GM12801 (cell line): Measurements from ENCODE around the gene PCNX3.

Experiments used
- TF ChIP-seq, protein P1 (sequence below): IDR thresholded peaks from one replicate; pipeline ENCODE4 v1.5.1; 2011; ENCODE audit warnings: control low read depth; ENCODE audit not compliant: insufficient read length; ENCODE audit errors: extremely low read depth

Gene PCNX3

DNA sequence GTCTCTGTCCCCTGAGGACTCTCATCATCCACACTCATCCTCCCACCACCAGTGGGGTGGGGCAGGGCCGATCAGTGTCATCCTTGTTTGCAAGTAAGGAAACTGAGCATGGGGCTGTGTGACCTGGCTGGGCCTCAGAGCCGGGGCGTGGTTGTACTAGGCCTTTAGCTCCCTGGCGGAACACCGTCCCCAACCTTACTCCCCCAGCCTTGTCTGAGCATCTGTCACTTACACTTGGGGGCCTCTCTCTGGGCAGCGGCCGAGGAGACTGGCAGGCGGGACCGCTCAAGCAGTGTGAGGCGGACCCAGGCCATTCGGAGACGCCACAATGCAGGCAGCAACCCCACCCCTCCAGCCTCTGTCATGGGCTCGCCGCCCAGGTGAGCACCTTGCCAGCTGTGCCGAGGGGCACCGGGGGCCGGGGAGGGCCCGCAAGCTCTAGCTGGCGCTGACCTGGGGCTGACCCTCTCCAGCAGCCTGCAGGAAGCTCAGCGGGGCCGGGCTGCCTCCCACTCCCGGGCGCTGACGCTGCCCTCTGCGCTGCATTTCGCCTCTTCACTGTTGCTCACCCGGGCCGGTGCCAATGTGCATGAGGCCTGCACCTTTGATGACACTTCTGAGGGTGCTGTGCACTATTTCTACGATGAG, 3.8 kb downstream of the PCNX3 start:
- TF ChIP-seq, protein P1, sequence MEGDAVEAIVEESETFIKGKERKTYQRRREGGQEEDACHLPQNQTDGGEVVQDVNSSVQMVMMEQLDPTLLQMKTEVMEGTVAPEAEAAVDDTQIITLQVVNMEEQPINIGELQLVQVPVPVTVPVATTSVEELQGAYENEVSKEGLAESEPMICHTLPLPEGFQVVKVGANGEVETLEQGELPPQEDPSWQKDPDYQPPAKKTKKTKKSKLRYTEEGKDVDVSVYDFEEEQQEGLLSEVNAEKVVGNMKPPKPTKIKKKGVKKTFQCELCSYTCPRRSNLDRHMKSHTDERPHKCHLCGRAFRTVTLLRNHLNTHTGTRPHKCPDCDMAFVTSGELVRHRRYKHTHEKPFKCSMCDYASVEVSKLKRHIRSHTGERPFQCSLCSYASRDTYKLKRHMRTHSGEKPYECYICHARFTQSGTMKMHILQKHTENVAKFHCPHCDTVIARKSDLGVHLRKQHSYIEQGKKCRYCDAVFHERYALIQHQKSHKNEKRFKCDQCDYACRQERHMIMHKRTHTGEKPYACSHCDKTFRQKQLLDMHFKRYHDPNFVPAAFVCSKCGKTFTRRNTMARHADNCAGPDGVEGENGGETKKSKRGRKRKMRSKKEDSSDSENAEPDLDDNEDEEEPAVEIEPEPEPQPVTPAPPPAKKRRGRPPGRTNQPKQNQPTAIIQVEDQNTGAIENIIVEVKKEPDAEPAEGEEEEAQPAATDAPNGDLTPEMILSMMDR: no peak

DNA sequence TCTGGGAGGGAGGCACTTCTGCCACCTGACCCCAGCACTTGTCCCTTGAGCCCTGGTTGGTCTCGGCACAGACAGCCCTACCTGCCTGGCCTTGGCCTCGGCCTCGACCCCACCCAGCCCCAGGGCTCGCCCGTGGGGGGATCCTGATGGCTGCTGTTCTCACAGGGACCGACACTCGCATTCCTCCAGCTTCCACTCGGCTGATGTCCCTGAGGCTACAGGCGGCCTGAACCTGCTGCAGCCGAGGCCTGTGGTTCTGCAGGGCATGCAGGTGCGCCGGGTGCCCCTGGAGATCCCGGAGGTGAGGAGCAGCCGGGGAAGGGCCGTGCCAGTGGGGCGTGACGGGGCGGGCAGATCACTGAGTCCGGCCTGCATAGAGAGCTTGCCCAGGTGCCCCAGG, 5.1 kb downstream of the PCNX3 start:
- TF ChIP-seq, protein P1: no peak

DNA sequence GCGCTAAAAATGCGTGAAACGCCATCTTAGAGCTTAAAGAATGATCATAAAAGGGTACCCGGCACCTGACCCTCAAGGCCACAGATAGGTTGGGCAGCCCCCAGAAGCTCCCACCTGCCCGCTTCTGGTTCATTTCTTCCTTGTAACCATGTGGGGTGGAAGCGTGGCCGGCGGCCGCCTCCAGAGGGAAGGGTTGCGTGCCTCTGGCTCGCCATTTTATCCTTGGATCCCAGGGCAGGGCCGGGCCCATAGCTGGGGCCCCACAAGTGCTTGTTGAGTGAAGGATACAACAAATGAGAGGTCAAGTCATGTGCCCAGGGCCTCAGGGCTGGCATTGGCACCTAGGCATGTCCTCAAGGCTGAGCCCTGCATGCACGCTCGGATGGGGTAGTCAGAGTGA, 5.9 kb downstream of the PCNX3 start:
- TF ChIP-seq, protein P1: no peak

DNA sequence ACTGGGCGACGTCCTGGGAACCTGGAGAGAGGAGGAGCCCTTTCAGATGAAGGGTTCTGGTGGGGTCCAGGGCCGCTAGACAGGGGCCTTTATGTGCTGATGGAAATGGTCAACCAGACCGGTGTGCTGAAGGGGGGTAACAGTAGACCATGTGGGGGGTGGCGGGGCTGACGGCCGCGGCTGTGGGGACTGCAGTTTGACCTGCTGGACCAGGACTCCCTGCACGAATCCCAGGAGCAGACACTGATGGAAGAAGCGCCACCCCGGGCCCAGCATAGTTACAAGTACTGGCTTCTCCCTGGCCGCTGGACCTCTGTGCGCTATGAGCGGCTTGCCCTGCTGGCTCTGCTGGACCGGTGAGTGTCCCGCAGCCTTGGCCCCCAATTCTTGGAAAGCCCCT, 6.4 kb downstream of the PCNX3 start:
- TF ChIP-seq, protein P1: no peak

DNA sequence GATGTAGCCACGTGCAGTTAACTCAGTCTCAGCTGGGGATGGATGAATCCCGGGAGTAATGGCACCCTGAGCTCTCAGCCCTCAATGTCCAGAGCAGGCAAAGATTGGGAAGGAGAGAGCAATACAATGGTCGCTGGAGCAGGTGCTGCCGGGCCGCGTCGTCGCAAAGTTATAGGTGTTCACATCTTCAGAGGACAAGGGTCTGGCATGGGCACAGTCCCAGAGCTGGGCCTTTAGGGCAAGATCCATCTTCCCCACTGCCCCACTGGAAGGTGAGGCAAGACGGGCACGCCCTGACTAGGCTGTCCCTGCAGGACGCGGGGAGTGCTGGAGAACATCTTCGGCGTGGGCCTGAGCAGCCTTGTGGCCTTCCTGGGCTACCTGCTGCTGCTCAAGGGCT, 7.6 kb downstream of the PCNX3 start:
- TF ChIP-seq, protein P1: no peak

DNA sequence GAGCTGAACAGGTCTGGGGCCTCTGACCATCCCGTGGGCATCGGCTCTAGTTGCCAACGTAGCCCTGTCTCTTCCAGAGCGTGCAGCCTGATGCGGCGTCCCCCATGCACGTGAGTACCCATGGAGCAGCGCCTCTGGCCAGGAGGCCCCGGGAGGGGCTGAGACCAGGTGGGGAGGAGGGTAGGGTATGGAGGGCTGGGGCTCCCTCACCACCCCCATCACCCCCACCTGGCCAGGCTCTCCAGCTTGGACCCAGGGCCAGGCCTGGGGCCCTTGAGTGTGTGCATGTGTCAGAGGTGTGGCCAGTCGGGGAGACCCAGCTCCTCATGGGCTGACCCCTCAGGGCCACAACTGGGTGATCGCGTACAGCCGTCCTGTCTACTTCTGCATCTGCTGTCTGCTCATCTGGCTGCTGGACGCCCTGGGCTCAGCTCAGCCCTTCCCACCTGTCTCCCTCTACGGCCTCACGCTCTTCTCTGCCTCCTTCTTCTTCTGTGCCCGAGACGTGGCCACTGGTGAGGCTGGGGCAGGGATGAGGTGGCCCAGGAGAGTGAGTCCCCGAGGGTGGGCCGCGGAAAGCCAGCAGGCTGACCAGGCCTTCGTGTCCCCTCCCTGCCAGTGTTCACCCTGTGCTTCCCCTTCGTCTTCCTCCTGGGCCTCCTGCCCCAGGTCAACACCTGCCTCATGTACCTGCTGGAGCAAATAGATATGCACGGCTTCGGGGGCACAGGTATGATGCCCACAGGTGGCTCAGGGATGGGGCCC, 8.5 kb downstream of the PCNX3 start:
- TF ChIP-seq, protein P1: no peak

DNA sequence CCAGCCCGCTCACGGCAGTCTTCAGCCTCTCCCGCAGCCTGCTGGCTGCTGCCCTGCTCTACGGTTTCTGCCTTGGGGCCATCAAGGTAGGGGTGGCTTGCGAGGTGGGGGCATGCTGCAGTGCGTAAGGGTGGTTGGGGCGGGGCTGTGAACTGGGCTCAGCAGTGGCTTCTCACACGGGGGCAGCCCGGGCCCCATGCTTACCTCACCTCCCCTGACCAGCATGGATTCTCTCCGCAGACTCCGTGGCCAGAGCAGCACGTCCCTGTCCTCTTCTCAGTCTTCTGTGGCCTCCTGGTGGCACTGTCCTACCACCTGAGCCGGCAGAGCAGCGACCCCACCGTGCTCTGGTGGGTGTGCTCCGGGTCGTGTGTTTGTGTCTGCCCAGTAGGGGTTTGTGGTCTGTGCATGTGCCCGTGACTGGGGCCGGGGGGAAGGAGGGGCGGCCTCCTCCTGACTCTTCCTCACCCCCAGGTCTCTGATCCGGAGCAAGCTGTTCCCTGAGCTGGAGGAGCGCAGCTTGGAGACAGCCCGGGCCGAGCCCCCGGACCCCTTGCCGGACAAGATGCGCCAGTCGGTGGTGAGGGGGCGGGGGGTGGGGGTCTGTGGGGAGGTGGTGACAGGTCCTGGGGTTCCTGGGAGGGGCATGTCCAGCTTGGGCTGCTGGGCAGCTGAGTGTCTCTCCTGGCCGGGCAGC, 9.5 kb downstream of the PCNX3 start:
- TF ChIP-seq, protein P1: no peak
